Bronchial epithelial cell (primary cell): Measurements from ENCODE around the gene PUM1. TPM values are rescaled to one million over a fixed set of nuclear protein-coding genes. Genes with fewer than 3 reads are reported as not detected.

Experiments
- DNase-seq: peaks from one replicate; pipeline ENCODE4 v3.0.0-alpha.2; 2010; ENCODE audit warnings: low read depth
- FAIRE-seq: peaks from 2 replicates; lab custom pipeline; 2011; peaks lifted over from hg19 to GRCh38; lab: Jason Lieb, UNC
- H3K27me3 ChIP-seq: 2 replicates; pipeline ENCODE4 v1.5.1; 2011; ENCODE audit warnings: low read length; ENCODE audit not compliant: control insufficient read depth, insufficient read depth
- H3K36me3 ChIP-seq: 2 replicates; pipeline ENCODE4 v1.5.1; 2011; ENCODE audit warnings: low read length; ENCODE audit not compliant: control insufficient read depth, insufficient read depth
- H3K4me3 ChIP-seq: 2 replicates; pipeline ENCODE4 v1.5.1; 2011; ENCODE audit warnings: mild to moderate bottlenecking, low read depth, low read length, control low read depth
- CTCF ChIP-seq: IDR thresholded peaks from 2 replicates; pipeline ENCODE4 v1.5.1; 2011; ENCODE audit warnings: mild to moderate bottlenecking, moderate library complexity, low read length, control low read depth, inconsistent platforms; ENCODE audit not compliant: insufficient read depth, severe bottlenecking
- total RNA-seq: library from RNA; depleted of rRNA; stranded (reverse); fragments of >200 nt; gene quantifications from 2 replicates; pipeline ENCODE4 v1.2.1, GENCODE V29; 2014

PUM1 gene
- total RNA-seq, 1 donor from 2014 or later: 38.7 TPM

- TF ChIP-seq CTCF: no peak
- Histone ChIP-seq H3K27me3 (no peaks in the 10 kb centered on the region), H3K4me3 (no peak overlapping the region), H3K36me3 (no peaks in the 10 kb centered on the region)
- FAIRE-seq (peak; percentile 66), DNase-seq (no peak)
These were observed 171.0 kb downstream of the PUM1 start for GRCh38 chr1:30894508-30894973.

- Histone ChIP-seq H3K27me3 (no peaks in the 10 kb centered on the region), H3K4me3 (no peak overlapping the region), H3K36me3 (no peaks in the 10 kb centered on the region)
- no peak for DNase-seq
- TF ChIP-seq CTCF: no peak
- no peak for FAIRE-seq
These were observed 171.6 kb downstream of the PUM1 start for GRCh38 chr1:30893776-30894507.

- FAIRE-seq: no peak
These were observed 172.8 kb downstream of the PUM1 start for GRCh38 chr1:30892671-30893073.

GRCh38 chr1:30891227-30891552, 174.3 kb downstream of the PUM1 start:
- H3K4me3 ChIP-seq: no peak overlapping the region
- TF ChIP-seq CTCF: no peak
- no peak for DNase-seq
- no peaks in the 10 kb centered on the region for H3K27me3 ChIP-seq
- no peaks in the 10 kb centered on the region for H3K36me3 ChIP-seq
- no peak for FAIRE-seq

More at GRCh38 chr1:30892671-30893073, 172.8 kb downstream of the PUM1 start:
- no peak for DNase-seq
- Histone ChIP-seq H3K27me3 (no peaks in the 10 kb centered on the region), H3K36me3 (no peaks in the 10 kb centered on the region), H3K4me3 (no peak overlapping the region)
- TF ChIP-seq CTCF: no peak

- no peak overlapping the region for H3K4me3 ChIP-seq
- no peaks in the 10 kb centered on the region for H3K36me3 ChIP-seq
- DNase-seq (no peak), FAIRE-seq (no peak)
- H3K27me3 ChIP-seq: no peaks in the 10 kb centered on the region
- no peak for TF ChIP-seq CTCF
These were observed 174.9 kb downstream of the PUM1 start for GRCh38 chr1:30890502-30891226.
